ENCODE results near the gene FGFR4.

The FGFR4 gene

GRCh38 chr5:177103523-177104253, 17.0 kb downstream of the FGFR4 start:
- no peak for DNase-seq

GRCh38 chr5:177105691-177106476, 19.2 kb downstream of the FGFR4 start:
- no peak for DNase-seq

GRCh38 chr5:177107159-177107558, 20.4 kb downstream of the FGFR4 start:
- no peak for DNase-seq

GRCh38 chr5:177109810-177110209, 23.1 kb downstream of the FGFR4 start:
- no peak for DNase-seq

GRCh38 chr5:177111720-177112394, 25.1 kb downstream of the FGFR4 start:
- DNase-seq, result peak in 1 of 2 experiments; percentile 53

GRCh38 chr5:177112589-177113220, 26.0 kb downstream of the FGFR4 start:
- no peak for DNase-seq

- peak in 1 of 2 experiments; percentile 81 for DNase-seq
Measured at GRCh38 chr5:177113566-177114424, 27.1 kb downstream of the FGFR4 start.

GRCh38 chr5:177116631-177117373, 30.1 kb downstream of the FGFR4 start:
- DNase-seq, result no peak

- DNase-seq, result no peak
Measured at GRCh38 chr5:177117441-177118045, 30.8 kb downstream of the FGFR4 start.

- DNase-seq, result no peak
Measured at GRCh38 chr5:177122566-177122965, 35.9 kb downstream of the FGFR4 start.

- DNase-seq, result no peak
Measured at GRCh38 chr5:177123789-177124485, 37.2 kb downstream of the FGFR4 start.

- DNase-seq, result no peak
Measured at GRCh38 chr5:177124486-177124991, 37.8 kb downstream of the FGFR4 start.

- no peak for DNase-seq
Measured at GRCh38 chr5:177126771-177127170, 40.1 kb downstream of the FGFR4 start.

- no peak for DNase-seq
Measured at GRCh38 chr5:177128551-177128981, 41.9 kb downstream of the FGFR4 start.

GRCh38 chr5:177130211-177131018, 43.7 kb downstream of the FGFR4 start:
- no peak for DNase-seq

GRCh38 chr5:177131019-177131320, 44.3 kb downstream of the FGFR4 start:
- no peak for DNase-seq

GRCh38 chr5:177131352-177132135, 44.8 kb downstream of the FGFR4 start:
- DNase-seq, result peak in 1 of 2 experiments; percentile 27
